Urothelium cell line (cell line): ENCODE results near the gene ZNF581.

ENCODE experiments used
- DNase-seq: peaks from one replicate; pipeline ENCODE4 v3.0.0; 2011; ENCODE audit warnings: low spot score, mixed read lengths
- FAIRE-seq: peaks from 2 replicates; lab custom pipeline; 2011; peaks lifted over from hg19 to GRCh38; lab: Jason Lieb, UNC

The ZNF581 gene

GRCh38 chr19:55677572-55678028 lies 34.2 kb downstream of the ZNF581 start:
- FAIRE-seq (no peak), DNase-seq (no peak)

- FAIRE-seq, result no peak
- DNase-seq, result no peak
Observed at GRCh38 chr19:55678121-55678671, 34.7 kb downstream of the ZNF581 start.

GRCh38 chr19:55679343-55680257 lies 36.2 kb downstream of the ZNF581 start:
- FAIRE-seq, result no peak
- DNase-seq, result no peak

GRCh38 chr19:55680339-55681130 lies 37.1 kb downstream of the ZNF581 start:
- FAIRE-seq (no peak), DNase-seq (no peak)

DNA sequence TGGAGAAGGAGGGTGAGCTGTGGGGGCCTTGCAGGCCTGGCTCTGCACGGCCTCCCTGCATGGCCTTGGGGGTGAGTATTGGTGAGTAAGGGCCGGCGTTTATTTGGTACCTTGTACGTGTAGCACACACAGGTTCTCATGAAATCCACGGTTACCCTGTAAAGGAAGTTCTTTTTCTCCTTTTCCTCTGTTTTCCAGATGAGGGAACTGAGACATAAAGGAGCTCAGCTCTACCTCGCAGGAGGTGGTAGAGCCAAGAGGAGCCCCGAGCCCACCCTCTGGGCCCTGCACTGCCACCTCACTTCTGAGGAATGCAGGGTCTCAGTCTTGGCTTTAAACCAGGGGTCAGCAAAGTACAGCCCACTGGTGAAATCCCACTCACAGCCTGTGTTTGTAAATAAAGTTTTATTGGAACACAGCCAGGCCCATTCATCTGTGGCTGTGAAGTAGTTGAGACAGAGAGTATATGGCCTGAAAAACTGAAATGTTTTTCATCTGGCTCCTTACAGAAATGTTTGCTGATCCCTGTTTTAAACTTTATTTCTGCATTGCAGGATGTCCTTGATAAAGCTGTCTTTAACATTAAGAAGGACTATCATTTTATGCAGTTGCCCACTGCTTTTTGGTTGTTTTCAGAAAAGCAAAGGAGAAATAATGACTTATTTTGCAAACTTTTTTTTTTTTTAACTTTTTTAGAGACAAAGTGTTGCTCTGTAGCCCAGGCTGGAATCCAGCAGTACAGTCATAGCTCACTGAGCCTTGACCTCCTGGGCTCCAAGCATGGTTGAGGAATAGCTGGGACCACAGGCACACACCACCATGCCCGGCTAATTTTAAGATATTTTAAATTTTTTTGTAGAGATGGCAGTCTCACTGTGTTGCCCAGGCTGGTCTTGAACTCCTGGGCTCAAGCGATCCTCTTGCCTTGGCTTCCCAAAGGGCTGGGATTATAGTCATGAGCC lies 38.0 kb downstream of the ZNF581 start:
- FAIRE-seq (no peak), DNase-seq (no peak)

GRCh38 chr19:55683449-55684261 lies 40.2 kb downstream of the ZNF581 start:
- no peak for DNase-seq
- no peak for FAIRE-seq

DNA sequence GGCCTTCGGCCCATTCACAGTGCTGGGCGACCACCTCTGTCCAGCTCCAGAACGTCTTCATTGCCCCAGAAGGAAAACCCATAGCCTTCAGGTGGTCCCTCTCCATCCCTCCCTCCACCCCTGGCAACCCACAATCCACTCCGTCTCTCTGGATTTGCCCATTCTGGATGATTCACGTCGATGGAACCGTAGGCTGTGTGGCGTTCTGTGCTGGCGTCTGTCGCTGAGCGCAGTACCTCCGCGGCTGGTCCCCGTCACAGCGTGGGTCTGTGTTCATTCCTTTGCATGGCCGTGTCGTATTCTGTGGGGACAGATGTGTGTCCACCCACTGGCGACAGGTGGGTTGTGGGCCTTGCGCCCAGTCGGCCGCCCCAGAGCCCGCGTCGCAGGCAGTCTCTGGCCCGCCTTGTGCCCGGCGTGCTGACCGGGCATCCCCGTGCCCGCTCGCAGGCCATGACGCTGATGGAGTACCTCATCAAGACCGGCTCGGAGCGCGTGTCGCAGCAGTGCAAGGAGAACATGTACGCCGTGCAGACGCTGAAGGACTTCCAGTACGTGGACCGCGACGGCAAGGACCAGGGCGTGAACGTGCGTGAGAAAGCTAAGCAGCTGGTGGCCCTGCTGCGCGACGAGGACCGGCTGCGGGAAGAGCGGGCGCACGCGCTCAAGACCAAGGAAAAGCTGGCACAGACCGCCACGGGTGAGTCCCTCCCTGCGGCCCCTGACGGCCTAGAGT lies 41.7 kb downstream of the ZNF581 start:
- no peak for DNase-seq
- no peak for FAIRE-seq

DNA sequence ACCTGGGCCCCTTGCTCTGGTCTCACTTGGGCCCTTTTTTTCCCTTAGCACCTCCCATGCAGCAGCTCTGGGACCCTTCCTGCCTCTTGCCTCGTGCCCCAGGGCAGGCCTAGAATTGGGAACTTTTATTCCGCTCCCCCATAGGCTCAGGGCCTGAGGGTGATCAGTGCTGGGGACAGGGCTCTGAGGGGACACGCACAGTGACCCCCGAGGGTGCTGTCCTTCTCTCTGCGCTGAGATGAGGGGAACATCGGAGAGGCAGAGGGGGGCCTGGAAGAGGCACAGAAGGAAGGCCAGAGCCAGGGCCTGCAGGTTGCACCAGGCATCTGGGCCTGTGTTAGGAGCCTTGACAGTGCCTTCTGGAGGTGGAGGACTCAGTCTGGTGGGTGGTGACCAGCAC lies 42.3 kb downstream of the ZNF581 start:
- no peak for DNase-seq
- no peak for FAIRE-seq

- DNase-seq (no peak), FAIRE-seq (no peak)
Observed at GRCh38 chr19:55686311-55687050, 43.0 kb downstream of the ZNF581 start.

DNA sequence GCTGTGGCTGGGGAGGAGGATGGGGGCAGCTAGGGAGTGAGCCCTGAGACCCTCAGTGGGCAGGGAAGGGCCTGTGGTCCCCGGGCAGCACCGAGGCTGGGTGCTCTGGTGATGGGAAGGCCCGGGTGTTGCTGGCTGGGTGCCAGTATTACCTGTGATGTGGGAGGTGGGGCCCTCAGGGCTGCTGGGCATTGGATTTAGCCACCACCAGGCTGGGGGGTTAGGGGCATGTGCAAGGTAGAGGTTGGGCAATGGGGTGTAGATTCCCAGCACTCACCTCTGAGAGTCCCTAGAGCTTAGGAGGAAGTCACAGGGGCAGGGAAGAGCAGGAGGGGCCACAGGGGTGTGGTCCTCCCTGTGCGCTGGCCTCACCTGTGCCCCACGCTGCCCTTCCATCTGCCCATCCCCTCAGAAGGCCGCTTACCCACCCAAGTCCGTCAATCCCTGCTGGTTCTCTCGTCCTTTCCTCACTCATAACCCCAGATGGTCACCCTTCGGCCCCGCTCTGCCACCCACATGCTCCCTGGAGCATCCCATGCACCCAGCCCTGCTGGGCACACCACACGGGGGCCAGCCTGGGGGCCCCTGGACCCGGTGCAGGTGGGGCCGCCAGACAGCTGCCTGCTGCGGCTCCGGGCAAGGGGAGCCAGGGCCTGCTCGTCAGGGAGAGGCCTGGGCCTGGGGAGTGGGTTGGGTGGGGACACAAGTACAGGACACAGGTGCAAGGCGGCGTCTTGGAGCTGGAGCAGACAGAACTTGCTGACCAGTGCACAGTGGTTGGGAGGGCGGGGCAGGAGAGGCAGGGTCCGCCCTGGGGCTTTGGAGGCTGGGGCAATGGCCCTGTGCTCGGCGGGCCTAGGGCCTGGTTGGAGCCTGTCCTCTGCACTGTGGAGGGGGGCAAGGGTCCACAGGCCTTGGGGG lies 44.1 kb downstream of the ZNF581 start:
- FAIRE-seq (no peak), DNase-seq (no peak)

- FAIRE-seq, result no peak
- DNase-seq, result no peak
Observed at GRCh38 chr19:55688422-55689218, 45.2 kb downstream of the ZNF581 start.

DNA sequence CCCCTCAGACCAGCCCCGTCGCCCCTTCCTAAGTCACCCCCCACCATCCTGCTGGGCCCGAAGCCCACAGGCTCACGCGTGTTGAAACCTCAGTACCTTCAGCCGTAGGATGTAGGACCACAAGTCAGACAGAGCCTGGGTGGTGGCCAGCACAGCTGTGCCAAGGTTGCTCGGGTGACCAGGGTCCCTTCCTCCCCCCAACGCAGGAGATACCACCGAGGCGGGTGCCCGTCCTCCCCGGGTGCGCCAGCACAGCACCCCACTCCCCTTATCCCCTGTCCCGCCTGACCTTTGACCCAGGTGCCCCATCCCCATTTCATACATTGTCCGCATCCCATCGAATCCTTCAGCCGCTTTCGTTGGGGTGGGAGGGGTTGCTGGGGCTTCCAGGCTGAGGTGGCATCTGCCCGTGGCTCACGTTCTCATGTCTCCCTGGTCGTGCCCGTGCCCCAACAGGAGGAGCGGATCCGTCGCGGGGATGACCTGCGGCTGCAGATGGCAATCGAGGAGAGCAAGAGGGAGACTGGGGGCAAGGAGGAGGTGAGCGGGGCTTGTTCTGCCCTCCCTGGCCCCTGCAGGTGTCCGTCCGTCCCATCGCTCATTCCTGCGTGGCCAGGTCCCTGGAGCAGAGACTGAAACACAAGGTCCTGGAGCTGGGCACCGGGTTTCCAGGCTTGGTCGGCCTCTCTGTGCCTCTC lies 46.1 kb downstream of the ZNF581 start:
- DNase-seq (no peak), FAIRE-seq (no peak)

DNA sequence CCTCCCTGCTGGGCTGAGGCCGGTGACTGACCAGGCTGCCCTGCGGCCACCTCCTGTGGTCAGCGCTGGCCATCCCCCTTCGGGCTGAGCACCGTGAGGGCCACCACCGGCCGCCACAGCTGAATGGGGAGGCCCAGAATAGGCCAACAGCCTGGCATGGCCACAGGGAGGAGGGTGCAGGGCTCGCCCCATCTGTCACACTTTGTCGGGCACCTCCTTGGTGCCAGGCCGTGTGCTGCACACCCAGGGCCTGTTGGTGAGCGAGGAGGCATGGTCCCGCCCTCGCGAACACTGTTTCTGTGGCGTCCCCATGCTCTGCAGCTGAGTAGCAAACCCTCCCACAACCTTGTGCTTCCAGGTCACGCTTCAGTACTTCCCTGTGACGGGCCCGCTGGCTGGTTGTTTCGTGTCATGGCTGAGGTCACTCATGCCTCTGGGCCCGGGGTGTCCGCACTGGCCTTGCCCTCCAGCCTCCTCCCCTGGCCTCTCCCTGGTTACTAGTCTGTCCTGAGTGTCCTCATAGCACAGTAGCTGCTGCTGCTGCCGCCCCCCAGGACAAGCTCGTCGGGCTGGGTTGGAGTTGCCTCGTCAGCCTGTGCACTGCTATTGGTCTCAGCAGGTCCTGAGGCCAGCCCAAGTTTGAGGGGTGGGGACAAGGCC lies 46.8 kb downstream of the ZNF581 start:
- DNase-seq, result no peak
- no peak for FAIRE-seq

DNA sequence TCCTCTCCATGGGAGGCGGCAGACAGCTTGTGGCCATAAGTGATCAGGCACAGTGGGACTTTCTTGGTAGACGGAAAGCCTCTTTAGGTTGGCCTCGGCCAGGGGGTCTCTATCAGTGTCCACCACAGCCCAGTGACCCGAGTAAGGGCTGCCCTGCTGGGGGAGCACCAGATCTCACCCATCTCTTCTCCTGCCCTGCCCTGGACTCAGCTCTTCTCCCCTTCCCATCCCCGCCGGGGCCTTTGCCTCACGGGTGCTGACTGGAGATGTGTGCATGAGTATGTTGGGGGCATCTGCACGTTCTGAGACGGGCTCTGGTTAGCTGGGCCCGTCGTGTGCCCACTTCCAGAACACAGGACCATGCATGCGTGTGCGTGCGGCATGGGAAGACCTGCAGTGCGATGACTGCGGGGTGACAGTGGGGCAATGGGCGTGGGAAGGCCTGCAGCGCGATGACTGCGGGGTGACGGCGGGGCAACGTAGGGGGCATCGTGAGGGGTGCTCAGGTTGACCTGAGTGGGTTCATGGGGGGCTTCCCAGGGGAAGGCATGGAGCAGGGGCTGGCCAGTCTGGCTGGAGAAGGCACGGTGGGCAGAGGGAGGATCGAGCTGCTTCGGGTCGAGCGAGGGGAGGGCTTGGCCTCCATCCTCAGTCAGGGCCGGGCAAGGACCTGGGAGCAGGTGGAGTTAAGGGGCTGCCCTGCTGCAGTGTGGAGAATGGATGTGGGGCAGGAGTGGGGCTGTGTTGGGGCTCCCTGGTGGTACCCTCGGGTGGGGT lies 47.5 kb downstream of the ZNF581 start:
- DNase-seq (no peak), FAIRE-seq (no peak)
